MM.1S (cell line): ENCODE measurements around the gene ZFHX3.

Experiments
- DNase-seq: peaks from one replicate; pipeline ENCODE4 v3.0.0-alpha.2; 2015
- H2AFZ ChIP-seq: fragments of 300-600 bp; sonication (generic); 2 replicates; pipeline ENCODE4 v1.6.0; 2016; ENCODE audit warnings: antibody characterized with exemption, low read length
- H3F3A ChIP-seq: fragments of 300-600 bp; sonication (generic); 2 replicates; pipeline ENCODE4 v1.6.1; 2016; ENCODE audit warnings: mild to moderate bottlenecking, antibody characterized with exemption, low read length, moderate library complexity, mixed read lengths; ENCODE audit not compliant: insufficient read depth
- H3K27ac ChIP-seq: fragments of 300-600 bp; sonication (generic); 2 replicates; pipeline ENCODE4 v1.5.1; 2016; ENCODE audit warnings: mild to moderate bottlenecking, low read length
- H3K27me3 ChIP-seq: fragments of 300-600 bp; sonication (generic); replicated peaks from 2 replicates; pipeline ENCODE4 v1.6.0; 2016; ENCODE audit warnings: low read length; ENCODE audit not compliant: insufficient read depth
- H3K36me3 ChIP-seq: fragments of 300-600 bp; sonication (generic); replicated peaks from 2 replicates; pipeline ENCODE4 v1.6.1; 2016; ENCODE audit warnings: mild to moderate bottlenecking, low read length, mixed read lengths; ENCODE audit not compliant: insufficient read depth
- H3K4me1 ChIP-seq: fragments of 300-600 bp; sonication (generic); 2 replicates; pipeline ENCODE4 v1.6.1; 2016; ENCODE audit warnings: low read length, mixed read lengths
- H3K4me2 ChIP-seq: fragments of 300-600 bp; sonication (generic); 2 replicates; pipeline ENCODE4 v1.6.0; 2016; ENCODE audit warnings: low read depth, low read length
- H3K4me3 ChIP-seq: fragments of 300-600 bp; sonication (generic); 2 replicates; pipeline ENCODE4 v1.5.1; 2016; ENCODE audit warnings: low read length, mixed read lengths
- H3K79me2 ChIP-seq: fragments of 300-600 bp; sonication (generic); 2 replicates; pipeline ENCODE4 v1.6.1; 2016; ENCODE audit warnings: mixed run types, low read length, mixed read lengths
- H3K9ac ChIP-seq: fragments of 300-600 bp; sonication (generic); 2 replicates; pipeline ENCODE4 v1.6.1; 2016; ENCODE audit warnings: low read length, mixed read lengths
- H3K9me2 ChIP-seq: fragments of 300-600 bp; sonication (generic); replicated peaks from 2 replicates; pipeline ENCODE4 v1.6.1; 2016; ENCODE audit warnings: mild to moderate bottlenecking, low read length, mixed read lengths; ENCODE audit not compliant: insufficient read depth
- H3K9me3 ChIP-seq: fragments of 300-600 bp; sonication (generic); replicated peaks from 2 replicates; pipeline ENCODE4 v1.6.1; 2016; ENCODE audit warnings: mild to moderate bottlenecking, low read length, mixed read lengths; ENCODE audit not compliant: insufficient read depth
- H4K20me1 ChIP-seq: fragments of 300-600 bp; sonication (generic); 2 replicates; pipeline ENCODE4 v1.6.1; 2016; ENCODE audit warnings: mild to moderate bottlenecking, low read length, moderate library complexity, mixed read lengths; ENCODE audit not compliant: insufficient read depth
- CTCF ChIP-seq: fragments of 300-600 bp; sonication (generic); IDR thresholded peaks from 2 replicates; pipeline ENCODE4 v1.5.1; 2016; ENCODE audit warnings: antibody characterized with exemption, low read length, mixed read lengths
- EZH2 ChIP-seq: fragments of 300-600 bp; sonication (generic); optimal IDR thresholded peaks from 2 replicates; pipeline ENCODE3; 2017; ENCODE audit warnings: low read depth, mild to moderate bottlenecking, antibody characterized with exemption, low read length, mixed read lengths
- EZH2phosphoT487 ChIP-seq: fragments of 300-600 bp; sonication (generic); IDR thresholded peaks from 2 replicates; pipeline ENCODE4 v1.6.1; 2018; ENCODE audit warnings: antibody characterized with exemption, low read length

The ZFHX3 gene

DNA sequence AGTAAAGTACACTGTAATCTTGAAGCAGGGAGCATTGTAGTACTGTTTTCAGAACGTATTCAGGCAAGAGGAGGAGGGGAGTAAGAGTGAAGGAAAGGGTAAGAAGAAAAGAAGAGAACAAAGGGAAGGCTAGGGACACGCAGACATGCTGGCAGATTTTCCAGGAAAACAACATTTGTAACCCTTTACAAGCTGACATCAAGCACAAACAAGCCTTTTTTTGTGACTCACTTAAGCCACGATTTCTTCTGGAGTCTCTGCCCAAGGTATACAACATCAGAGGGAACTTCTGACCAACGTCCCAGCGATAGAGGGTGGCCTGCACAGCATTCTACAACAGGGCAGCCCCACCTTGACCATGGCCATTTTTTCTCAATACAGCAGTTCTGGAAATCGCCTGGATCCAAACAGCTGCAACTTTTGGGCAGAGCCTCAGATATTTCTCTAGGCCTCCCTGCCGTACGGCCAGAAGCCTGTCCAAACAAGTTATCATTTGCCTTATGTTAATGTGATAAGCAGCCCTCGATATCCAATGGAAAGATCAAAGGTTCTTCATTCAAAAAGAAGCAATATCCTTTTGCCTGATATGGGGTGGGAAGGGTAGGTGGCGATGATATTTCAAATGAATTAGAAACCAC lies 247.3 kb downstream of the ZFHX3 start:
- Histone ChIP-seq H3K9ac (no peak overlapping the region), H3K4me3 (no peak overlapping the region), H3K79me2 (no peaks in the 10 kb centered on the region), H3K4me2 (no peak overlapping the region), H4K20me1 (no peaks in the 10 kb centered on the region), H3K4me1 (no peaks in the 10 kb centered on the region), H3K27me3 (no peaks in the 10 kb centered on the region), H3F3A (no peaks in the 10 kb centered on the region), H3K9me3 (no peaks in the 10 kb centered on the region), H2AFZ (no peak overlapping the region), H3K36me3 (no peaks in the 10 kb centered on the region), H3K27ac (no peak overlapping the region), H3K9me2 (no peaks in the 10 kb centered on the region)
- DNase-seq: no peak
- TF ChIP-seq CTCF: no peak
- TF ChIP-seq EZH2: no peak
- TF ChIP-seq EZH2phosphoT487: no peak

- Histone ChIP-seq H3K9me3 (no peaks in the 10 kb centered on the region), H3K4me3 (no peak overlapping the region), H3K9ac (no peak overlapping the region), H3K27me3 (no peaks in the 10 kb centered on the region), H3K4me2 (no peak overlapping the region), H3K79me2 (no peaks in the 10 kb centered on the region), H4K20me1 (no peaks in the 10 kb centered on the region), H2AFZ (no peak overlapping the region), H3K27ac (no peak overlapping the region), H3F3A (no peaks in the 10 kb centered on the region), H3K4me1 (no peaks in the 10 kb centered on the region), H3K36me3 (no peaks in the 10 kb centered on the region), H3K9me2 (no peaks in the 10 kb centered on the region)
- TF ChIP-seq EZH2 (no peak), EZH2phosphoT487 (no peak), CTCF (no peak)
- DNase-seq: no peak
These were observed 249.7 kb downstream of the ZFHX3 start for GRCh38 chr16:72798264-72798663.

DNA sequence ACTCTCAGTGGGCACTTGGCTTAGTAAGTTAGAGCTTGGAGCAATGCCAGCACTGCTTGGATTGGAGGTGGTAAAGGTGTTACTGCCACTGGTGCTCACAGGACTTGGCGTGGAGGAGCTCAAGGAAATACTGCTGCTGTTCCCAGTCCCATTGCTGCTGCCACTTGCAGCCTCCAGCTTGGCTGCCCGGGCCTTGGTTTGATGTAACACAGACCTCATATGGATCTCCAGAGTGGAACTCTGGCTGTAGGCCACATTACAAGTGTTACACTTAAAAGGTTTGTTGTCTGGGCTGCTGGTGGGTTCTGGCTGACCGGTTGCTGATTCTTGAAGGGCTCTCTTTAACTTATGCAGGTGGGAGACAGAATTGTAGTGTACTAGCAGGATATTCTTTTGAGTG lies 250.3 kb downstream of the ZFHX3 start:
- no peak for DNase-seq
- Histone ChIP-seq H3K36me3 (no peaks in the 10 kb centered on the region), H2AFZ (no peak overlapping the region), H3K4me1 (no peaks in the 10 kb centered on the region), H3K9me3 (no peaks in the 10 kb centered on the region), H3K9ac (no peak overlapping the region), H3K4me2 (no peak overlapping the region), H3K4me3 (no peak overlapping the region), H3K79me2 (no peaks in the 10 kb centered on the region), H3K9me2 (no peaks in the 10 kb centered on the region), H3K27ac (no peak overlapping the region), H4K20me1 (no peaks in the 10 kb centered on the region), H3K27me3 (no peaks in the 10 kb centered on the region), H3F3A (no peaks in the 10 kb centered on the region)
- TF ChIP-seq EZH2 (no peak), CTCF (no peak), EZH2phosphoT487 (no peak)
